ENCODE measurements around the gene ATP1A3.

Gene ATP1A3

DNA sequence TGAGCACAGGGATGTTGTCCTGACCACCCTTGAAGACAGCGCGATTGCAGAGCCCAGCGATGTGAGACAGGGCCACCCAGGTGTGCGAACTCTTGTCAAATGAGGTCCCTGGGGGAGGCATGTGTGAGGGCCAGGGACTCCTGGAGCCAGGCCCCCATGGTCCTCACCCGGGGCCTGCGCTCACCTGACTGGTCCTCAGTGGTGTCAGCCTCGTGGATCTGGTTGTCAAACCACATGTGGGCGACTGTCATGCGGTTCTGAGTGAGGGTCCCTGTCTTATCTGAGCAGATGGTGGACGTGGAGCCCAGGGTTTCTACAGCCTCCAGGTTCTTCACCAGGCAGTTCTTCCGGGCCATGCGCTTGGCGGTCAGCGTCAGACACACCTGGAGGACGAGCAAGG lies 12.3 kb downstream of the ATP1A3 start:
- DNase-seq: no peak

DNA sequence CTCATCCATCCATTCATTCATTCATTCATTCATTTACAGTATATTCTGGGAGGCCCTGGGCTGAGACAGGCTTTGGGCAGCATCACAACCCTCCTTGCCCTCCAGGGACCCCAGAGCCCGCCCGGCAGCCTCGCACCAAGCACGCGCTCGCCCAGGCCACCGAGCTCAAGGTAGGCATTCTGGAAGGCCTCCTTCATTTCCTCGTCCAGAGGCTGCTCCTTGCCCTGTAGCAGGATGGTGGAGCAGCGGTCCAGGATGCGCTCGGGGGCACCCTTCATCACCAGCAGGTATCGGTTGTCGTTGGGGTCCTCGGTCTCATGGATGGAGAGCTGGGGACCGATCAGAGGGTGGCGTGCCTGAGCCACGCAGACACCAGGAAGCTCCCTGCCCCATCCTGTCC lies 15.6 kb downstream of the ATP1A3 start:
- no peak for DNase-seq

DNA sequence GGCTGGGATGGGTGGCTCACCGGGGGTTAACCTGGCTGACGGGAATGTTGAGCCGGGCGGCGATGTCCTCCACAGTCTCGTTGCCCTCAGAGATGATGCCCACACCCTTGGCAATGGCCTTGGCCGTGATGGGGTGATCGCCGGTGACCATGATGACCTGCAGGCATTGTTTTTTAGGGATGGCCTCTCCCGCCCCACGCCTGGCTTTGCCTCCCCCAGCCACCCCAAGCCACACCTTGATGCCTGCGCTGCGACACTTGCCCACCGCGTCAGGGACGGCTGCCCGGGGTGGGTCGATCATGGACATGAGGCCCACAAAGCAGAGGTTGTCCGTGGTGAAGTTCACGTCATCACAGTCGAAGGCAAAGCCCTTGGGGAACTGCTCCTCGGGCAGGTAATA lies 16.1 kb downstream of the ATP1A3 start:
- DNase-seq: no peak

DNA sequence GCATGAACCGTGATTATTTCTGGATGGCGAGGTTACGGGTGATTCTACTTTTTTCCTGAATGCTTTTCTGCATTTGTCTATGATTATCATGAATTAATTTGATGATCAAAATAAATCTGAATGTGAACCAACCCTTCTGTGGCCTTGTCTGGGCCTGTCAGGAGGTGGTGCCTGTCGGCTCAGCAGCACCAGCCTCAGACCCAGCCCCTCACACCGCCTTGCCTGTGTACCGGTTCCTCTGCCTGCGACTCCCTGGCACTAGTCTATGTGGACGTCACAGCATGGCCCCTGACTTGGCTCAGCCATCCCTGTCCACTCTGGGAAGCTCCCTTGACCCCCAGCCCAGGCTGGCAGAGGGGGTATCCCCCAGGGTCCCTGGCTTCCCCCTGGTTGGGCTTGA lies 19.4 kb downstream of the ATP1A3 start:
- no peak for DNase-seq

DNA sequence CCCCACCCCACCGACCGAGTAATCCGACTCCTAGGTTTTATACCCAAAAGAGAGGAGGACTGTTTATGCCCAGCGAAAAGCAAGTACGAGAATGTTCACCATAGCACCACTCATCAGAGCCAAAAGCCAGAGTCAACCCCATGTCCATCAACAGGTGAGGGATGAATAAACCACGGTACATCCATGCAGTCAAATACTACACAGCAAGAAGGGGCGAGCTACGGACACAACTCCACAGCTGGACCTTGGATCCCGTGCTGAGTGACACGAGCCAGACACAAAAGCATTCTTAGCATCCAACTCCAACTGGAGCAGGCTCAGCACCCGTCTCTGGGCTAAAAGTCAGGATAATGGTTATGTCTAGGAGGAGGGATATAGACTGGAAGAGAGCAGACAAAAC lies 22.7 kb downstream of the ATP1A3 start:
- DNase-seq: no peak

- DNase-seq: no peak
Observed at GRCh38 chr19:41969772-41970458, 24.1 kb downstream of the ATP1A3 start.

GRCh38 chr19:41968751-41969595 lies 25.1 kb downstream of the ATP1A3 start:
- no peak for DNase-seq

DNA sequence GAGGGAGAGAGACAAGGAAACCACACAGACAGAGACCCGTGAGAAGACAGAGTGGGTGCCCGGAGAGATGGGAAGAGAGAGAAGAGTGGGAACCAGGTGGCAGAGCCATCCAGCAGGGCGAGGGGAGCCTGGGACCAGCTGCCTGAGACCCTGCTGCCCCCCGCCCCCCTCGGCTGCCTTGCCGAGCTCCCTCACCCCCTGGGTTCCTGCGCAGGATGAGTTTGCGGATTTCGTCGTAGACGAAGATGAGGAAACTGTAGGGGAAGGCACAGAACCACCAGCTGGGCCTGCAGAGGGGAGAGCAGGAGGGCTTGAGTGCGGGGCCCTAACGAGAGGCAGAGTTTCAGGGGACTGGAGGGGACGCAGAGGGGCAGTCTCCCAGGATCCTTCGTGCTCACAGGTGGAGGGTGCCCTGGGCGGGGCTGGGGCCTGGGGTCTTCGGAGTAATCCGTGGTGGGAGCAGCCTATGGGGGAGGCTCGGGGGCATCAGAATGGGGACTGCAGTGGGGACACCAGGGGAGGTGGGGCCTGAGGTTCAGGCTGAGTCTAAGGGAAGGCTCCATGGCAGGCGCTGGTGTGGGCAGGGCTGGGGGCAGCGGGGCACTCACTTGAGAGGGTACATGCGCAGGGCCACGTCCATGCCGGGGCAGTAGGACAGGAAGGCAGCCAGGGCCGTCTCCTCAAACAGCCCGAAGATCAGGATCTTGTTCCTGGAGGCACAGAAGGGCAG lies 26.8 kb downstream of the ATP1A3 start:
- DNase-seq: no peak

DNA sequence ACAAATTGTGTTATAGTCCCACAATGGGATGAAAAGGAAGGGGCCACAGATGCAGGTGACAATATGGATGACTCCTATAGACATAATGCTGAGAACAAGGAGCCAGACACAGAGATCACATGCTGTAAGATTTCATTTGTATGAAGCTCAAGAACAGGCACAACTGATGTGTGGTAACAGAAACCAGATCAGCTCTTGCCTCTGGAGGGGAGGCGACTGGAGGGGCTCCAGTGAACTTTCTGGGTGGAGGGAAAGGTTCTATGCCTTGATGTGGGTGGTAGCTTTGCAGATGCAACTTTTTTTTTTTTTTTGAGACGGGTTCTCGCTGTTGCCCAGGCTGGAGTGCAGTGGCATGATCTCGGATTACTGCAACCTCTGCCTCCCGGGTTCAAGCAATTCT lies 28.9 kb downstream of the ATP1A3 start:
- no peak for DNase-seq

DNA sequence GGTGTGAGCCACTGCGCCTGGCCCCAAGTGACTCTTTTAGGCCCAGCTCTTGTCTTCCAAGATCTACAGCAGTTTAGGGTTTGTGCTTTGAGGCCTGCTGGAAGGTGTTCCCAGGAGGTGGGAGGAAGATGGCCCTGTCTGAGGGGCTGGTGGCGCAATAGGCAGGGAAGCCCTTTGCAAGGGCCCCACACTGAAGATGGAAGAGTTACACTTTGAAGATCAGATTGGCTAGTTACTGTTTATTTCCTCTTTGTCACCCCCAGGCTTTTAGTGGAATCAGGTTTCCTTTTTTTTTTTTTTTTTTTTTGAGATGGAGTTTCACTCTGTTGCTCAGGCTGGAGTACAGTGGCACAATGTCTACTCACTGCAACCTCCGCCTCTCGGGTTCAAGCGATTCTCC lies 33.1 kb downstream of the ATP1A3 start:
- no peak for DNase-seq

DNA sequence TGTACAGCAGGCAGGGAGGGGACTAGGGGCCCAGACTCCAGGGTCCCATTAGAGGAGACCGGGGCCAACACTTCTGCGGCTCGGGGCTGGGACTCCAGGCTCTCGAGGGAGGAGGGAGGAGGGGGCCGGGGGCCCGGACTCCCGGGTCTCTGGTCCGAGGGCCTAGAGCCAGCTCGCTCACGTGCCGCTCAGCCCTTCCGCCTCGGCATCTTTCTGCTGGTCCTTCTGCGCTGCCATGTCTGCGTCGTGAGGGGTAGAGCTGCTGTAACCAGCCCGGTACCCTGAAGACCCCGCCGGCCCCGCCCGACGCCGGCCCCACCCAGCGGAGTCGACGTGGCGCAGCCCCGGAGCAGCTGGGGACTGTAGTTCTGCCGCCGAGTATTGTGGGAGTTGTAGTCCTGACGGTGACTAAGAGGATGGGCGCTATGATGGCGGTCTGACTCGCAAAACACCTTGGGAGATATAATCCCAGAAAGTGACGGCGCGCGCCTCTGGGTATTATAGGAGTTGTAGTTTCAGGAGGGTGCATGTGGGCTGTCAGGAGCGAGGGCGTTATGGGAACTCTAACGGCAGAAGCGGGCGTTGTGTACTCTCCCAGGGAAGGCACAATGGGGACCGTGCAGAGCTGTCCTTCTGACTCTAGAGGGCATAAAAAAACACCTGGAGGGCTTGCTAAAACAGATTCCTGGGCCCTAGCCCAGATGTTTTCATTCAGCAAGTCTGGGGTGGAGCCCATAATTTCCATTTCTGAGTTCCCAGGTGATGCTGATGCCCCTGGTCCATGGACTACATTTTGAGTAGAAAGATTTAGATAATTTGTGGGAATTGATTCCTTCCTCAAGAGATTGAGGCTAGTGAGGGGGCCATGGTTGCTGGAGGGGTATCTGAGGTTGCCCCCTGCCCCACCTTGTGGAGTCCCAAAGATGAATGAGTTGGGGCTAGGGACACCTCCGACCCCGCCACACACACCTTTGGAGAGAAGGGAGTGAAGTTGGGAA lies 34.7 kb downstream of the ATP1A3 start, which contains the start of gene RABAC1:
TSS of gene RABAC1 (minus strand) at position 266 of the 998 bp plus-strand sequence. CDS start at position 237, 29 bp downstream.
- DNase-seq: peak; percentile 95

GRCh38 chr19:41958367-41959055 lies 35.5 kb downstream of the ATP1A3 start:
- DNase-seq: peak; percentile 88

- DNase-seq: peak; percentile 78
Observed at GRCh38 chr19:41957838-41958366, 36.1 kb downstream of the ATP1A3 start.

DNA sequence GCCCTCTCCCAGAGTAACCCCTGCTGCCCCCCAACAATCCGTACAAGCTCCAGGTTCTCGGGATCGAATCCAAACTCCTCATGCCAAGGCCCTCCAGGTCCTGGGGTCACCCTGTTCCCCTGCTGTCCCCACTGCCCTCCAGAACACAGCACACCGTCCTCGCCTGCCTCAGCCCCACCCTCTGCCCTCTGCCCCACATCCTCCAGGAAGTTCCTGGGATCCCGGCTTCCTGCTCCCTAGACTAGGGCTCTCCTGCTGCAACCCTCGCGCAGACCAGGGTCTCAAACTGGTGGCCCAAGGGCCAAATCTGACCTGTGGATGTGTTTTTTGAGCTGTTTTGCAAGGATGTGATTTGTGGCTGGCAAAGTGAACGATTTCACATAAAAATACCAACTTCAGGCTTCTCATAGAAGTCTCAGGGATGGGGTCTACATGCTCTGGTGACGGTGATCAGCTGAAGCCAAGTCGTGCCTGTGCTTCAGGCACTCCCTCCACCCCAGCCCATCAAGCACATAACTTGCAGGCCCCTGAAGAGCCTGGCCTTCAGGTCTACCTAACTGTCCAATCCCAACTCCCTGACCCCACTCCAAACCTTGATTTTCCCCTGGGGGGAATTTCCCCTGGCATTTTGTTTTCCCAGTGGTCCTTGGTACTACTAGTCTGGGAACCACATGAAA lies 36.7 kb downstream of the ATP1A3 start:
- no peak for DNase-seq

DNA sequence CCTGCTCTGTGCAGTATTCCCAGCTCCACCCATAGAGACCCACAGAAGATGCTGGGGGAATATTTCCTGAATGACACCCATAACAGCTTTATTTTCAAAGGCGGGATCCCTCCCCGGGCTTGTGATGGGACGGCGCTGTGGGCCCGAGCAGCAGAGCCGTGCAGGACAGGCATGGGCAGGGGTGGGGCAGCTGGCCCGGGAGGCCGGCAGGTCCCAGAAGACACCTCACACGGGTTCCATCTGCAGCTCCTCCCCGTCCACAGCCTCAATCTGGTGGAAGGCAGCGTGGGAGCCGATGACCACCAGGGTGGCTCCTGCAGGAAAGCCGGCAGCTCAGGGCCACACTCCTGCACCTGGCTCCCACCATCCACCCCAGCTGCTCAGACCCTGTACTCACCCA lies 37.4 kb downstream of the ATP1A3 start:
- DNase-seq: no peak

- no peak for DNase-seq
Observed at GRCh38 chr19:41955521-41955920, 38.5 kb downstream of the ATP1A3 start.

- DNase-seq: peak; percentile 86
Observed at GRCh38 chr19:41951686-41952172, 42.3 kb downstream of the ATP1A3 start.

DNA sequence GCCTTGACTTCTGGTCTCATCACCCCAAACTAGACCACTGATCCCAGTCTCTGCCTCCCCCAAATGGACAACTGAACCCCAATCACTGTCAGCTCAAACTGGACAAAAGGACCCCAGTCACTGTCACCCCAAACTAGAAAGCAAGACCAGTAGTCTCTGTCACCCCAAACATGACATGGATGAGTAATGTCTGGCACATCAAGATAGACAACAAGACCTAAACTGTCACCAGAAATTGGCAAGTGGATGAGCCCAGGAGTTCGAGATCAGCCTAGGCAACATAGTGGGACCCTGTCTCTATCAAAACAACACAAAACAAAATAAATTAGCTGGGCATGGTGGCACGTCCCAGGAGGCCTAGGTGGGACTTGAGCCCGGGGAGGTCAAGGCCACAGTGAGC lies 46.9 kb downstream of the ATP1A3 start:
- no peak for DNase-seq

DNA sequence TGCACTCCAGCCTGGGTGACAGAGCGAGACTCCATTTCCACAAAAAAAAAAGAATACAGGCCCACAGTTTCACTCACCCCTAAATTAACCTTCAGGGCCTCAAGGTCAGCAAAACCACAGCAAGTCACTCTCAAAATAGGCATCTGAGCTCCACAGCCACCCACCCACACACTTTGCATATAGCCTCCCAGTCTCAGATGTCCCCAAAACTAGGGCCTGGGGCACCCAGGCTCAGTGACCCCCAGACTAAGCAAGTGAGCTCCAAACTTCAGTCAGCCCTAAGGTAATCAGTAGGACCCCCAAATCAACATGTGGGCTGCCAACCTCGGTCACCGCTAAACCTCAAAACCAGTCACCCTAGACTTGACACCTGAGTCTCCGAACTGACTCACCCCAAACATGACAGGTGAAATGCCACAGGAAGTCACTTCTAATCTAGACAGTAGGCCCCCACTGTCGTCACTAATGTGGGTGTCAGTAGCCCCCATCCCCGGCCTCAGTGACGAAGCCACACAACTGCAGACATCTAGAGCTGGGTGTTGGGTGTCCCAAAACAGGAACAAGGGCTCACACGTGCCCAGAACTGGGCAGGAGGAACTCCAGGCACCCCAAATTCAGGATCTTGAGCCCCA lies 48.8 kb downstream of the ATP1A3 start:
- no peak for DNase-seq

GRCh38 chr19:41944336-41944735 lies 49.7 kb downstream of the ATP1A3 start:
- no peak for DNase-seq

Measured in right forelimb (tissue), 1 donor.